Panc1 (cell line): ENCODE results near the gene NR2E1. TPM values are rescaled to one million over a fixed set of nuclear protein-coding genes. Genes with fewer than 3 reads are reported as not detected.

Experiments
- ATAC-seq: fragments of 200-7000 bp; cut with Tn5 transposase; 2 replicates; pipeline ENCODE4 v1.9.1; 2020; ENCODE audit warnings: mild to moderate bottlenecking, moderate library complexity
- BruUV-seq: library from RNA; stranded (reverse); fragments of 400-500 nt; replicated peaks from 2 replicates; lab custom pipeline; 2021; lab: Mats Ljungman, UMichigan
- CTCF ChIA-PET: fragments of 300-600 bp; sonication (Branson Sonifier 250); formaldehyde crosslinking; loops from one replicate; lab custom pipeline; 2022; ENCODE audit warnings: antibody characterized with exemption; lab: Charles Lee
- POLR2A ChIA-PET: fragments of 300-600 bp; sonication (Branson Sonifier 250); formaldehyde crosslinking; loops from one replicate; lab custom pipeline; 2022; ENCODE audit warnings: antibody characterized with exemption; lab: Charles Lee
- DNase-seq: peaks from one replicate; pipeline ENCODE4 v3.0.0-alpha.2; 2010; ENCODE audit warnings: low read depth, low spot score
- H3K27ac ChIP-seq: 2 replicates; pipeline ENCODE4 v1.5.1; 2011; ENCODE audit warnings: mild to moderate bottlenecking, low read length, inconsistent platforms
- H3K27me3 ChIP-seq: fragments of 200-500 bp; sonication (Bioruptor generic); 2 replicates; pipeline ENCODE4 v1.6.0; 2014; ENCODE audit warnings: low read length, inconsistent platforms; ENCODE audit not compliant: control insufficient read depth, insufficient read depth
- H3K36me3 ChIP-seq: fragments of 200-500 bp; sonication (Bioruptor generic); 2 replicates; pipeline ENCODE4 v1.5.1; 2014; ENCODE audit warnings: inconsistent platforms, mild to moderate bottlenecking, low read length, moderate library complexity; ENCODE audit not compliant: control insufficient read depth, insufficient read depth
- H3K4me1 ChIP-seq: 2 replicates; pipeline ENCODE4 v1.5.1; 2011; ENCODE audit warnings: inconsistent platforms, mild to moderate bottlenecking, low read length, moderate library complexity; ENCODE audit not compliant: control insufficient read depth, insufficient read depth
- H3K4me3 ChIP-seq, 2 experiments: 2 replicates each; pipeline ENCODE4 v1.5.1; 2011 to 2012; ENCODE audit warnings: low read depth in 2 of 2, low read length in 2 of 2, mild to moderate bottlenecking in 2 of 2, inconsistent platforms in 1 of 2, moderate library complexity in 1 of 2
- H3K9me3 ChIP-seq: fragments of 200-500 bp; sonication (Bioruptor generic); 2 replicates; pipeline ENCODE4 v1.5.1; 2014; ENCODE audit warnings: low read depth, mild to moderate bottlenecking, inconsistent platforms, low read length, moderate library complexity; ENCODE audit not compliant: control insufficient read depth, insufficient read depth
- CTCF ChIP-seq: fragments of 450-650 bp; IDR thresholded peaks from 2 replicates; pipeline ENCODE4 v1.5.1; 2017; ENCODE audit warnings: mild to moderate bottlenecking
- POLR2AphosphoS5 ChIP-seq: IDR thresholded peaks from 2 replicates; pipeline ENCODE4 v1.6.1; 2012; ENCODE audit warnings: mild to moderate bottlenecking, low read depth, low read length, moderate library complexity
- REST ChIP-seq, 2 experiments: IDR thresholded peaks; 2 replicates each; pipeline ENCODE4 v1.6.1; 2011 to 2012; ENCODE audit warnings: low read depth in 2 of 2, control low read depth in 1 of 2, low read length in 1 of 2, mild to moderate bottlenecking in 1 of 2, moderate library complexity in 1 of 2; ENCODE audit not compliant: insufficient read depth in 1 of 2
- SIN3A ChIP-seq: IDR thresholded peaks from 2 replicates; pipeline ENCODE4 v1.6.1; 2012; ENCODE audit warnings: low read depth, mild to moderate bottlenecking, low read length, moderate library complexity, borderline replicate concordance; ENCODE audit not compliant: insufficient read depth
- TCF7L2 ChIP-seq: IDR thresholded peaks from 2 replicates; pipeline ENCODE4 v1.6.1; 2011; ENCODE audit warnings: mild to moderate bottlenecking, low read depth, low read length, inconsistent platforms
- in situ Hi-C: cut with HindIII; loops from 2 replicates; pipeline ENCODE4 v1.10.0; 2016; ENCODE audit warnings: low sequenced_read_pairs, low pct_unique_long_range_greater_than_20kb
- intact Hi-C: fragments of 100-400 bp; cut with micrococcal nuclease; formaldehyde crosslinking; loops from one replicate; pipeline ENCODE4 v1.10.0; 2022; ENCODE audit not compliant: unreplicated experiment
- total RNA-seq: library from RNA; stranded (reverse); gene quantifications from one replicate; pipeline ENCODE4 v1.2.1, GENCODE V29; 2021; ENCODE audit not compliant: unreplicated experiment

NR2E1 gene
- total RNA-seq, 1 experiment from 2014 or later: 0.13 TPM

GRCh38 chr6:108168501-108169463, 3.0 kb downstream of the NR2E1 start:
- H3K4me1 ChIP-seq: peaks cover 8% of the 10 kb centered on the region; the same call in 1 of the 2 replicates
- no peak for ATAC-seq
- H3K4me3 ChIP-seq: no peak overlapping the region
- no TSS peak for BruUV-seq
- TF ChIP-seq SIN3A (no peak), POLR2AphosphoS5 (no peak)
- in situ Hi-C loops (no loop called here), intact Hi-C loops (no loop called here)
- ChIA-PET POLR2A (no interaction called here), CTCF (no interaction called here)
- H3K9me3 ChIP-seq: no peaks in the 10 kb centered on the region
- peaks cover 20% of the 10 kb centered on the region for H3K27me3 ChIP-seq
- no peak overlapping the region for H3K27ac ChIP-seq
- H3K36me3 ChIP-seq: no peaks in the 10 kb centered on the region
- DNase-seq: no peak

- ATAC-seq (no peak), DNase-seq (no peak)
- Histone ChIP-seq H3K27ac (no peak overlapping the region), H3K4me3 (no peak overlapping the region), H3K27me3 (peaks cover 11% of the 10 kb centered on the region), H3K36me3 (no peaks in the 10 kb centered on the region), H3K9me3 (no peaks in the 10 kb centered on the region), H3K4me1 (peaks cover 6% of the 10 kb centered on the region; the same call in 1 of the 2 replicates)
- ChIA-PET CTCF (no interaction called here), POLR2A (interaction anchor here (0.6 kb wide), 1 partner anchor 87 kb away, joined by 5 read pairs; no protein-coding TSS in a partner anchor)
- no TSS peak for BruUV-seq
- TF ChIP-seq TCF7L2 (no peak), CTCF (no peak), REST (IDR thresholded peaks at IDR 0.05; ENCODE audit: insufficient read depth in 1 of 2, low read depth in 2 of 2, low read length in 1 of 2) (no peak), POLR2AphosphoS5 (no peak), SIN3A (no peak)
- in situ Hi-C loops: no loop called here
- intact Hi-C loops: no loop called here
Observed at GRCh38 chr6:108169464-108170331, 3.9 kb downstream of the NR2E1 start.
